Mesodermal cell (in vitro differentiated cells): ENCODE measurements around the gene GSX1.

Source experiments
- H3K27ac ChIP-seq: 2 replicates; pipeline ENCODE4 v1.7.0; 2013; ENCODE audit warnings: mild to moderate bottlenecking, low read depth, low read length, moderate library complexity; ENCODE audit not compliant: severe bottlenecking
- H3K36me3 ChIP-seq: 2 replicates; pipeline ENCODE4 v1.7.1; 2013; ENCODE audit warnings: mild to moderate bottlenecking, low read length, moderate library complexity; ENCODE audit not compliant: control insufficient read depth, insufficient read depth
- H3K4me1 ChIP-seq: one replicate; pipeline ENCODE4 v1.7.1; 2013; ENCODE audit warnings: mild to moderate bottlenecking, low read length; ENCODE audit not compliant: insufficient read depth, control insufficient read depth, poor library complexity, severe bottlenecking
- H3K4me3 ChIP-seq: 2 replicates; pipeline ENCODE4 v1.7.0; 2013; ENCODE audit warnings: low read length, control low read depth, mild to moderate bottlenecking; ENCODE audit not compliant: insufficient read depth, poor library complexity, severe bottlenecking; ENCODE audit errors: extremely low read depth
- H3K9me3 ChIP-seq: 2 replicates; pipeline ENCODE4 v1.7.1; 2013; ENCODE audit warnings: mild to moderate bottlenecking, low read length, moderate library complexity; ENCODE audit not compliant: control insufficient read depth
- WGBS, 2 experiments: methylation state at CpG; one replicate each; pipeline ENCODE4 v1.1.5; 2013; ENCODE audit warnings: missing lambda C conversion rate in 2 of 2; ENCODE audit not compliant: insufficient coverage in 2 of 2; 5-methylcytosine and 5-hydroxymethylcytosine counted together

GSX1 gene

DNA sequence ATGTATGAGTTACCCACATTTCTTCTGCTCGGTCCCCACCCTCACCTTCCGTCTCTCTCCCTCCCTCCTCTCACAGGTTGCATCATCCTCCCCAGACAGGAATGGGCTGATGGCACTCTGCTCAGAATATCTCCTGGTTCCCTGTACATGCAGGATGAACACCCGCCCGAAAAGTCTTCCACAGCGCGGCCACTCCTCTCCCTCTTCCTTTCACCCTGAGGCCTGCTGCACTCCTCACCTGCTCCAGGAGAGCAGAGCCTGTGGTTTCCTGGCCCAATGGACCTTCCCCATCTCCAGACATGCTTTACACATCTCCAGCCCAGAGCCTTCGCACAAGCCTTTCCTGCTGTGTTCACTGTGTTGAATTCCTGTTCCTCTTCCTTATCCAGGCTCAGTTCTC lies 40.9 kb downstream of the GSX1 start:
- Histone ChIP-seq H3K36me3 (no peaks in the 10 kb centered on the region), H3K4me3 (no peak overlapping the region), H3K4me1 (no peaks in the 10 kb centered on the region), H3K9me3 (no peaks in the 10 kb centered on the region), H3K27ac (no peak overlapping the region)
- 84 to 86% methylated on average over 6 to 7 of the region's 7 CpGs for WGBS, 2 experiments

DNA sequence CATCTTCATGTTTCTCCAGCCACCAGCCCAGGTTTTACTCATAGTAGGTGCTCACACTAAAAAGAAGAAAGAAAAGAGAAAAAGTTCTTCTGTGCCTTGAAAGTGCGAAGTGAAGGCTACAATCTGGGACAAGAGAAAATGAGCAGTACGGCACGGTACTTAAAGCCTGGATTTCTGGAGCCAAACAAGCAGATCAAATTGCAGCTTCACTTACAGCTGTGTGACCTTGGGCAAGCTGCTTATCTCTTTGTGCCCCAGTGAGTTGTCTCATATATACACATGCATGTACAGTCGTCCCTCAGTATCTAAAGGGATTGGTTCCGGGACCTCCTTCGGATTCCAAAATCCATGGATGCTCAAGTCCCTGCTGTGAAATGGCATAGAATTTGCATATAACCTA lies 41.8 kb downstream of the GSX1 start:
- Histone ChIP-seq H3K4me1 (no peaks in the 10 kb centered on the region), H3K36me3 (no peaks in the 10 kb centered on the region), H3K9me3 (no peaks in the 10 kb centered on the region), H3K27ac (no peak overlapping the region), H3K4me3 (no peak overlapping the region)
- WGBS, 2 experiments: 86 to 88% methylated on average over 4 to 5 of the region's 6 CpGs

DNA sequence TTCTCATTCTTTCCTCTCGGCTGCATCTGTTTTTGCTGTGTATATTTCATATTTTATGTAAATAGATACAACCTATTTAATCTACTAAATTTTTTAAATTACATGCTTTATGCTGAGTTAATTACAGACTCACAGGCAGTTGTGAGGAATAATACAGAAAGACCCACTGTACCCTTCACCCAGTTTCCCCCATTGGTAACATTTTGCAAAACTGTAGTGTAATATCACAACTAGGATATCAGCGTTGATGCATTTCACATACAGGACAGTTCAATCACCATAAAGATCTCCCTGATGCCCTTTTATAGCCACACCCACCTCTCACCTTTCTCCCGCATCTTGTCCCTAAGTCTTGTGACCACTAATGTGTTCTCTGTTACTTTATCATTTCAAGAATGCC lies 43.5 kb downstream of the GSX1 start:
- H3K27ac ChIP-seq: no peak overlapping the region
- H3K4me3 ChIP-seq: no peak overlapping the region
- no peaks in the 10 kb centered on the region for H3K36me3 ChIP-seq
- H3K4me1 ChIP-seq: no peaks in the 10 kb centered on the region
- H3K9me3 ChIP-seq: no peaks in the 10 kb centered on the region
- WGBS, 2 experiments: 86 to 100% methylated on average over 1 to 2 of the region's 3 CpGs

DNA sequence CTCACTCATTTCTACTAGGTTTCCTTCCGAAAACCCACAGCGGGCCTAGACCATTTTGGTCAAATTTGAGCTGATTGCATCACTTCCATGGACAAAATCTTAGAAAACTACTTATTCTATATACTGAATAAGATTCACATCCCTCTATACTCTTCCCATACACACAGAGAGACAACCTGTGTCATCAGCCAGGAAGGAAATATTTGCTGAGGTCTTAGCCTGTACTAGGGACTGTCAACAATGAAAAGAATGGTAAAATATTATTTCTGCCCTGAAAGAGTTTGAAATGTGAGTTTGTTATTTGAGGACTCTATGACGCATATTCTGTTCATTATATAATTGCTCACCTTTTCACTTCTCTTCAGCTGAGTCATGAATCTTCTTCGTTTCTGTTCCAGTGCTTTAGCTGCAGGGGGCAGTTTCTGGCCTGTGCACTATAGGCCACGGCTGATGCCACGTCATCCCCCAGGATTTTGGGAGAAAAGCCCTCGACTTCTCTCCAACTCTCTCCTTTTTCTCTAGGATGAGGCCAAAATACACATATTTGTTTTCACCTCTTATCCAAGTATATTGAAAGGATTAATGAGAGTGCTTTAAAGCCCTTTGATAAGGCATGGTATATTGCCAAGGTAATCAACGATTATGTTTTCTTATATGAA lies 47.7 kb downstream of the GSX1 start:
- no peaks in the 10 kb centered on the region for H3K9me3 ChIP-seq
- 73 to 83% methylated on average over 6 to 8 of the region's 8 CpGs for WGBS, 2 experiments
- no peaks in the 10 kb centered on the region for H3K4me1 ChIP-seq
- no peak overlapping the region for H3K4me3 ChIP-seq
- no peak overlapping the region for H3K27ac ChIP-seq
- H3K36me3 ChIP-seq: no peaks in the 10 kb centered on the region

DNA sequence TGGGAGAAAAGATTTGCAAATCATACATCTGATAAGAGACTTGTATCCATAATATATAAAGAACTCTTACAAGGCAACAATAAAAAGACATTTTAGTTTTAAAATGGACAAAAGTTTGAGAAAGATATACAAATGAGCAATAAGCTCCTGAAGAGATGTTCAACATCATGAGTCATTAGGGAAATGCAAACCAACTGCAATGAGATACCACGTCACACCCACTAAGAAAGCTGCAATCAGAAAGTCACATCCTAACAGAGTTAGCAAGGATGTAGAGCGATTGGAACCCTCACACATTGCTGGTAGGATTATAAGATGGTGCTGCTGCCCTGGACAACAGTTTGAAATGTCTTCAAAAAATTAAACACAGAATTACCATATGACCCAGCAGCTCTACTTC lies 50.3 kb downstream of the GSX1 start:
- no peaks in the 10 kb centered on the region for H3K36me3 ChIP-seq

More for the DNA sequence above, 50.3 kb downstream of the GSX1 start:
- 80% methylated on average over 1 of the region's 2 CpGs; no CpG with 5 or more reads in 1 of the 2 experiments for WGBS, 2 experiments
- no peaks in the 10 kb centered on the region for H3K4me1 ChIP-seq
- no peaks in the 10 kb centered on the region for H3K9me3 ChIP-seq
- H3K4me3 ChIP-seq: no peak overlapping the region
- no peak overlapping the region for H3K27ac ChIP-seq
